ENCODE results near the gene DCX.
"Not testable (repeated sequence)": the region's sequence is repeated elsewhere in the genome, so short reads cannot be mapped to it uniquely, and the experiment has no call there.

DCX gene

GRCh38 chrX:111376897-111377578 lies 35.0 kb downstream of the DCX start:
- DNase-seq = no peak
- in situ Hi-C loops (cut with HindIII; ENCODE audit: low pct_ligation_motif_present, low pct_unique_long_range_greater_than_20kb, low sequenced_read_pairs) = no loop called here

DNA sequence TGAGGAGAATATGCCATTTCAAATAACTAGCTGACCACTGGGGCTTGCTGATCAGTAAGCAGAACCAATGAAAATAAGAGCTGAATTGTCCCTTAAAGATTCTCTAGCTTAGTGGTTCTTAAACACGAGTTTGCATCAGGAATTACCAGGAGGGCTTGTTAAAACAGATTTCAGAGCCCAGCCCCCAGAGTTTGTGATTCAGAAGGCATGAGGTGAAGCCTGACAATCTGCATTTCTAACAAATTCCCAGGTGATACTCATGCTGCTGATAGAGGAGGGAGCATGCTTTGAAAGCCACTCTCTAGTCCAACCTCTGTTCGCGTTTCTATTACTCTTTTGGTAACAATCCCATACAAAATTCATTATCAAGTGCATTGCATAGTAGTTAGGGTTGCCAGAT lies 35.5 kb downstream of the DCX start:
- in situ Hi-C loops (cut with HindIII; ENCODE audit: low pct_ligation_motif_present, low pct_unique_long_range_greater_than_20kb, low sequenced_read_pairs) = no loop called here
- no peak for DNase-seq

DNA sequence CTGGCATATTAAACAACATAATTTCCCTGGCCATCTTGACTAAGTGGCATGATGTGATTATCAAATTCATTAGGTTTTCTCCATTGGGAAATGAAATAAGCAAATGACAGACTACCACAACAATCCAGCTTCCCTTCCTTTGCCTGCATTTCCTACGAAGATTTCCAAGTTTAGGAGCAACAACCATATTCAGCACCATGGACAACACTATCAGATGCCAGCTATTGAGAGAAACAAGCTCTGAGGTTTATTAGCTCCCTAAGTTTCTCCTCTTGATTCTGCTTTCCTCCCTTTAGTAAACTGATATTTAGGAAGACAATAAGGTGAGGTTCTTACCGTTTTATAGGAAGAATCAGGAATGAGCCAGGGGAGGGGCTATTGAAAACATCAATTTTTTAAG lies 36.2 kb downstream of the DCX start:
- DNase-seq = no peak
- in situ Hi-C loops (cut with HindIII; ENCODE audit: low pct_ligation_motif_present, low pct_unique_long_range_greater_than_20kb, low sequenced_read_pairs) = no loop called here

- no peak for DNase-seq
- in situ Hi-C loops (cut with HindIII; ENCODE audit: low pct_ligation_motif_present, low pct_unique_long_range_greater_than_20kb, low sequenced_read_pairs) = no loop called here
These were observed 39.9 kb downstream of the DCX start for GRCh38 chrX:111372086-111372485.

- in situ Hi-C loops (cut with HindIII; ENCODE audit: low pct_ligation_motif_present, low pct_unique_long_range_greater_than_20kb, low sequenced_read_pairs) = no loop called here
These were observed 46.1 kb downstream of the DCX start for GRCh38 chrX:111365770-111366325.

DNA sequence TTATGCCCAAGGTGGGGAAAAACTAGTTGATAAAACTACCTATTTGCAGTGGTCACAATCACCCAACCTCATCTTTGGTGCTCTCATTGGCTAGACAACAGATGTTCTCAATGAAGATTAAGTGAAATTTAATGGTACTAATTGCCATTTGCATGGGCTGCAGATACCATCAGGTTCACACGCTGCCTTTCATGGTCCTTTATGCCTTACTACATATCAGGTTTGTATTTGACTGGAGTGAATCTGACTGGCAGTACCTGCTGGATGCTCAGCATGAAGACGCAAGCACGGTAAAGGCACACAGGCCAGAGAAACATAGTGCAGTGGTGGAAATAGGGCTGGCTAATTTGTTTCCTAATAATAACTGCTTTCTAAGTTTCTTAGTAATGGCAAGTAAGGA lies 48.3 kb downstream of the DCX start:
- in situ Hi-C loops (cut with HindIII; ENCODE audit: low pct_ligation_motif_present, low pct_unique_long_range_greater_than_20kb, low sequenced_read_pairs) = no loop called here

More at GRCh38 chrX:111365770-111366325, 46.1 kb downstream of the DCX start:
- DNase-seq = no peak

GRCh38 chrX:111361751-111362150 lies 50.2 kb downstream of the DCX start:
- in situ Hi-C loops (cut with HindIII; ENCODE audit: low pct_ligation_motif_present, low pct_unique_long_range_greater_than_20kb, low sequenced_read_pairs) = no loop called here
- no peak for DNase-seq

More for the DNA sequence above, 48.3 kb downstream of the DCX start:
- no peak for DNase-seq

DNA sequence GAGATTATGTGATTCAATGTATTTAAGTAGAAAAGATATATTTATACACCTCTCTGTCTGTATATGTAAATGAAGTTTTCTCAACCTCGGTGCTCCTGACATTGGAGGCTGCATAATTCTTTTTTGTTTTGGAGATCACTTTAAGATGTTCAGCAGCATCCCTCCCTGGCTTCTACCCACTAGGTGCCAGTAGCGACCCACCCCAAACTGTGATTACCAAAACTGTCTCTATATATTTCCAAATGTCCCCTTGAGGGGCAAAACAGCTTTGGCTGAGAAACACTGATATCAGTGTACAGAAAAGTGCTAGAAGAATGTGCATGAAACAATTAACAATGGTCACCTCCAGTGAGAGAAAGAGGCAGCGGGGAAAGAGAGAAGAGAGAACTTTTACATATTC lies 51.2 kb downstream of the DCX start:
- in situ Hi-C loops (cut with HindIII; ENCODE audit: low pct_ligation_motif_present, low pct_unique_long_range_greater_than_20kb, low sequenced_read_pairs) = no loop called here
- DNase-seq = no peak

GRCh38 chrX:111355523-111356115 lies 56.4 kb downstream of the DCX start:
- no peak for DNase-seq
- in situ Hi-C loops (cut with HindIII; ENCODE audit: low pct_ligation_motif_present, low pct_unique_long_range_greater_than_20kb, low sequenced_read_pairs) = no loop called here

DNA sequence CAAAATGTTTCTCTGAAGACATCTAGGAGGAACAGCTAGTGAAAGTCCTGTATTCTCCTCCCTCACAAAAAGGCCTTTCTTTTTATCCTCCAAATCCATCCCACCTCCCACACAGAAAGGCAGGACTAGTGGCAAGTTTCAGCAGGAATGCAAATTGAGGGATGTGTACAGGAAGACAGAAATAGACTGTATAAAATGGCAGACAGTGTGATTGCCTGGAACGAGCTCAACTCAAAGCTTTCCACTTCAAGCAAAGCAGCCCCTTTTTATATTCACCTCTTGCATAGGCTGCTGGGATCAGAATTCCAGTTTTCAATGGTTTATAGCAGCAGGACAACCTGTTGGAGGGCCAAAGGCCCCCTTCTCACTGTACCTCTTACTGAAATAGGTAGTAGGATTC lies 57.5 kb downstream of the DCX start:
- DNase-seq = no peak
- in situ Hi-C loops (cut with HindIII; ENCODE audit: low pct_ligation_motif_present, low pct_unique_long_range_greater_than_20kb, low sequenced_read_pairs) = no loop called here

DNA sequence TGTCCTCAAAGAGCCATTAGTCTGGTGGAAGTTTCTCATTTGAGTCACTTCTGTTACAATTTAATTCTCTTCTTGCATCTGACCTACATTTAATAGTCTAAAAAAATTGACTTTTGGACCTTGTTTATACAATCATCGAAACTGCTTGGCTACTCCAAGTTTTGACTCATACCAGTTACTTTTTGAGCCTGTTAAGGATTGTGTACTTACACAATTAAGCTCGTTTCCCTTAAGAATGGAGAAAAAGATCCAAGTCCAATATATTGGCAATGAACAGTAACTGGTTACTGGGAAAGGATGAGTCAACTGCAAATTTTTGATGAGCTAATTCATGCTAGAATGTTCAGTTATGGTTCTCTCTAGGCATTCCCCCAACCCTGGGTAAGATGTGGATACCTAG lies 58.2 kb downstream of the DCX start:
- no peak for DNase-seq
- in situ Hi-C loops (cut with HindIII; ENCODE audit: low pct_ligation_motif_present, low pct_unique_long_range_greater_than_20kb, low sequenced_read_pairs) = no loop called here

- DNase-seq = no peak
- in situ Hi-C loops (cut with HindIII; ENCODE audit: low pct_ligation_motif_present, low pct_unique_long_range_greater_than_20kb, low sequenced_read_pairs) = no loop called here
These were observed 59.6 kb downstream of the DCX start for GRCh38 chrX:111352424-111352823.

DNA sequence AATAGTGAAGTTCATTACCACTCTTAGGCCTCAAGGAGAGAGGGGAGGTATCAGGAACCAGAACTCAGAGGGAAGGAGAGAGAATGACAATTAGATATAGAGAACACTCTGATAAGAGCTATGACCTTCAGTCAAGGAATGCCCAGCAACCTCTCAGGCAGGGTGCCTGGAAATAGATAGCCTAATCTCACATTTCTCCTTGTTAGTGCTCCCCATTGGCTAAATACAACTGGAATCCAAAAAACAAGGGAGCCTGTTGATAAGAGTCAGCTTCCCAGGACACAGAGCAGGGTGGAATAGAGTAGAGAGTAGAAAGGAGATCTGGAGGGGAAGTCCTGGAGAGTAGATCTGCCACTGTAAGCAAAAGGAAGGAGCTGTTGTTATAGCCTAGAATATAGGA lies 62.1 kb downstream of the DCX start:
- no peak for DNase-seq
- in situ Hi-C loops (cut with HindIII; ENCODE audit: low pct_ligation_motif_present, low pct_unique_long_range_greater_than_20kb, low sequenced_read_pairs) = no loop called here

- no peak for DNase-seq
- in situ Hi-C loops (cut with HindIII; ENCODE audit: low pct_ligation_motif_present, low pct_unique_long_range_greater_than_20kb, low sequenced_read_pairs) = no loop called here
These were observed 62.9 kb downstream of the DCX start for GRCh38 chrX:111349101-111349500.

- no peak for DNase-seq
- in situ Hi-C loops (cut with HindIII; ENCODE audit: low pct_ligation_motif_present, low pct_unique_long_range_greater_than_20kb, low sequenced_read_pairs) = no loop called here
These were observed 63.6 kb downstream of the DCX start for GRCh38 chrX:111348429-111348828.

DNA sequence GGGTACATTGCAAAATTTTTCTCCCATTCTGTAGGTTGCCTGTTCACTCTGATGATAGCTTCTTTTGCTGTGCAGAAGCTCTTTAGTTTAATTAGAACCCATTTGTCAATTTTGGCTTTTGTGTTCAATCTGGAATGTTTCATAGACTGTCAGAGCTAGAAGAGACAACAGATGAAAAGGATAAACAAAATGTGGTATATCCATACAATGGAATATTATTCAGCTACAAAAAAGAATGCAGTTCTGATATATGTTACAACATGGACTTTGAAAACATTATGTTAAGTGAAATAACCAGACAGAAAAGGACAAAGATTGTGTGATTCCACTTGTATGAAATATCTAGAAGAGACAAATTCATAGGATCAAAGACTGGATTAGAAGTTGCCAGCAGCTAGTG lies 65.8 kb downstream of the DCX start:
- in situ Hi-C loops (cut with HindIII; ENCODE audit: low pct_ligation_motif_present, low pct_unique_long_range_greater_than_20kb, low sequenced_read_pairs) = not testable (repeated sequence)

GRCh38 chrX:111340054-111340453 lies 71.9 kb downstream of the DCX start:
- in situ Hi-C loops (cut with HindIII; ENCODE audit: low pct_ligation_motif_present, low pct_unique_long_range_greater_than_20kb, low sequenced_read_pairs) = no loop called here
- DNase-seq = no peak

More for the DNA sequence above, 65.8 kb downstream of the DCX start:
- not testable (repeated sequence) for DNase-seq

- in situ Hi-C loops (cut with HindIII; ENCODE audit: low pct_ligation_motif_present, low pct_unique_long_range_greater_than_20kb, low sequenced_read_pairs) = no loop called here
- no peak for DNase-seq
These were observed 72.8 kb downstream of the DCX start for GRCh38 chrX:111339212-111339611.

DNA sequence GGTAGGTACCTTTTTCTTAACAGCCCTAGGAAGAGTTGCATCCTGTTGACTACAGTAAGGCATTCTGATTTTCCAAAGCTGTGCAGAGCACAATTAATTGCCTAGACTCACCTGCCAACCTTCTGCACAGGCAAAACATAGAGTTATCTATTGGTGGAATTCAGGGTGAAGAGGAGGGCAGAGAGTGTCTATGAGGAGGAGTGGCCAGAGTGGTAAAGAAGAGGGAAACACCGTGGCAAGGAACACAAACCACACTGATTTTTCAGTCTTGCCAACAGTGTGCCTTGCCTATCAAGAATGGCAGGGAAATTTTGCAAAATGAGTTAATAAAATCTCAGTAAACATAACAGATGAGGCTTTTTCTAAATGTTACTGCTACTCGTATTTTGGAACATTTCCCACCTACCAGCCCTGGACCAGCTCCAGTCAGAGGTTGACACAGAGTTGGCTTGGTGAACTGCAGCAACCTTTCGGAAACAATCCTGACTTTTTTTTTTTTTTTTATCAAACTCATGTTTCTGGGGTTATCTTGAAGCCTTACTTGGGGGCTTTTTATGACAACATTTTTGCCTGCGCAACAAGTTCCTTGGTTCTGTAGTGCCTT lies 73.8 kb downstream of the DCX start:
- DNase-seq = no peak
- in situ Hi-C loops (cut with HindIII; ENCODE audit: low pct_ligation_motif_present, low pct_unique_long_range_greater_than_20kb, low sequenced_read_pairs) = no loop called here
